H9 (cell line): ENCODE data around the gene VAV2. TPM values are rescaled to one million over a fixed set of nuclear protein-coding genes. Genes with fewer than 3 reads are reported as not detected.

ENCODE experiments used
- DNase-seq: peaks from one replicate; pipeline ENCODE4 v3.0.0-alpha.2; 2017
- H2AFZ ChIP-seq: one replicate; pipeline ENCODE4 v1.6.1; 2013; ENCODE audit warnings: mild to moderate bottlenecking, low read length, control low read depth, moderate library complexity
- H2AK5ac ChIP-seq: 2 replicates; pipeline ENCODE4 v1.6.1; 2013; ENCODE audit warnings: low read length, control low read depth, mixed read lengths; ENCODE audit not compliant: insufficient read length
- H2BK120ac ChIP-seq: one replicate; pipeline ENCODE4 v1.6.1; 2013; ENCODE audit warnings: low read depth, mild to moderate bottlenecking, low read length, control low read depth, inconsistent platforms; ENCODE audit not compliant: poor library complexity, severe bottlenecking
- H2BK12ac ChIP-seq: 2 replicates; pipeline ENCODE4 v1.6.1; 2013; ENCODE audit warnings: low read length, control low read depth, mixed read lengths, low read depth; ENCODE audit not compliant: insufficient read length
- H2BK15ac ChIP-seq: 2 replicates; pipeline ENCODE4 v1.6.1; 2013; ENCODE audit warnings: low read depth, low read length, control low read depth
- H2BK20ac ChIP-seq: one replicate; pipeline ENCODE4 v1.6.1; 2013; ENCODE audit warnings: low read depth, mild to moderate bottlenecking, low read length, control low read depth, inconsistent platforms; ENCODE audit not compliant: poor library complexity, severe bottlenecking
- H2BK5ac ChIP-seq: 2 replicates; pipeline ENCODE4 v1.6.1; 2013; ENCODE audit warnings: low read length, control low read depth, mixed read lengths; ENCODE audit not compliant: insufficient read length
- H3K14ac ChIP-seq: 2 replicates; pipeline ENCODE4 v1.6.1; 2013; ENCODE audit warnings: low read length, control low read depth; ENCODE audit not compliant: insufficient read depth
- H3K18ac ChIP-seq: 2 replicates; pipeline ENCODE4 v1.6.1; 2013; ENCODE audit warnings: low read depth, mild to moderate bottlenecking, mixed read lengths, low read length, control low read depth; ENCODE audit not compliant: insufficient read length
- H3K23ac ChIP-seq: 2 replicates; pipeline ENCODE4 v1.6.1; 2013; ENCODE audit warnings: low read length, control low read depth, mixed read lengths, low read depth; ENCODE audit not compliant: insufficient read length
- H3K23me2 ChIP-seq: 2 replicates; pipeline ENCODE4 v1.6.1; 2013; ENCODE audit warnings: low read depth, mild to moderate bottlenecking, mixed read lengths, low read length, control low read depth; ENCODE audit not compliant: insufficient read length, poor library complexity, severe bottlenecking
- H3K27ac ChIP-seq: 2 replicates; pipeline ENCODE4 v1.5.1; 2013; ENCODE audit warnings: low read length, control low read depth, mixed read lengths, low read depth; ENCODE audit not compliant: insufficient read length
- H3K27me3 ChIP-seq: 2 replicates; pipeline ENCODE4 v1.6.1; 2013; ENCODE audit warnings: low read length, control low read depth, inconsistent platforms; ENCODE audit not compliant: insufficient read depth
- H3K4ac ChIP-seq: 2 replicates; pipeline ENCODE4 v1.6.1; 2013; ENCODE audit warnings: low read depth, mild to moderate bottlenecking, control low read depth, inconsistent platforms, low read length, moderate library complexity
- H3K4me1 ChIP-seq: 2 replicates; pipeline ENCODE4 v1.6.1; 2013; ENCODE audit warnings: low read length, control low read depth, inconsistent platforms; ENCODE audit not compliant: insufficient read depth
- H3K4me2 ChIP-seq: 2 replicates; pipeline ENCODE4 v1.6.1; 2013; ENCODE audit warnings: low read length, control low read depth, mixed read lengths; ENCODE audit not compliant: insufficient read length, insufficient read depth
- H3K56ac ChIP-seq: 2 replicates; pipeline ENCODE4 v1.6.1; 2013; ENCODE audit warnings: low read depth, mild to moderate bottlenecking, mixed read lengths, low read length, control low read depth; ENCODE audit not compliant: insufficient read length
- H3K79me1 ChIP-seq: 2 replicates; pipeline ENCODE4 v1.6.1; 2013; ENCODE audit warnings: low read depth, mild to moderate bottlenecking, moderate library complexity, low read length, control low read depth, inconsistent platforms; ENCODE audit not compliant: insufficient read depth, poor library complexity, severe bottlenecking
- H3K79me2 ChIP-seq: 2 replicates; pipeline ENCODE4 v1.6.1; 2013; ENCODE audit warnings: low read length, control low read depth, inconsistent platforms; ENCODE audit not compliant: insufficient read depth
- H3K9ac ChIP-seq: 2 replicates; pipeline ENCODE4 v1.6.1; 2013; ENCODE audit warnings: low read length, control low read depth, mixed read lengths; ENCODE audit not compliant: insufficient read length; ENCODE audit errors: extremely low read depth
- H3K9me3 ChIP-seq: one replicate; pipeline ENCODE4 v1.6.1; 2013; ENCODE audit warnings: low read depth, low read length, inconsistent platforms; ENCODE audit not compliant: control insufficient read depth
- H3T11ph ChIP-seq: one replicate; pipeline ENCODE4 v1.6.1; 2013; ENCODE audit warnings: mild to moderate bottlenecking, low read length, control low read depth, inconsistent platforms
- H4K20me1 ChIP-seq: one replicate; pipeline ENCODE4 v1.6.1; 2013; ENCODE audit not compliant: control insufficient read depth, insufficient read length, insufficient read depth
- H4K5ac ChIP-seq: 2 replicates; pipeline ENCODE4 v1.6.1; 2013; ENCODE audit warnings: low read depth, mild to moderate bottlenecking, mixed read lengths, low read length, control low read depth; ENCODE audit not compliant: insufficient read length
- H4K8ac ChIP-seq: replicated peaks from 2 replicates; pipeline ENCODE4 v1.6.1; 2013; ENCODE audit warnings: low read length, control low read depth, mixed read lengths, low read depth; ENCODE audit not compliant: insufficient read length
- H4K91ac ChIP-seq: 2 replicates; pipeline ENCODE4 v1.6.1; 2013; ENCODE audit warnings: low read depth, mild to moderate bottlenecking, moderate library complexity, mixed read lengths, low read length, control low read depth; ENCODE audit not compliant: insufficient read length
- H3K27ac Mint-ChIP-seq, 3 experiments: 2 replicates in 2 of 3; 3 replicates in 1 of 3; pipeline ENCODE4 v1.8.0; 2020 to 2021; ENCODE audit warnings: mixed read lengths in 3 of 3, mild to moderate bottlenecking in 1 of 3, moderate library complexity in 1 of 3
- H3K27me3 Mint-ChIP-seq: 2 replicates; pipeline ENCODE4 v1.8.0; 2021; ENCODE audit warnings: low read depth, mild to moderate bottlenecking, moderate library complexity, mixed read lengths
- H3K36me3 Mint-ChIP-seq, 3 experiments: 2 replicates in 2 of 3; 3 replicates in 1 of 3; pipeline ENCODE4 v1.8.0; 2020 to 2021; ENCODE audit warnings: low read depth in 3 of 3, mixed read lengths in 3 of 3; ENCODE audit not compliant: insufficient read depth in 1 of 3
- H3K4me1 Mint-ChIP-seq, 2 experiments: 2 replicates each; pipeline ENCODE4 v1.8.0; 2020; ENCODE audit warnings: mixed read lengths in 2 of 2
- H3K4me3 Mint-ChIP-seq, 2 experiments: 2 replicates in 1 of 2; 3 replicates in 1 of 2; pipeline ENCODE4 v1.8.0; 2020 to 2021; ENCODE audit warnings: mild to moderate bottlenecking in 2 of 2, mixed read lengths in 2 of 2, moderate library complexity in 1 of 2
- H3K9me3 Mint-ChIP-seq, 2 experiments: 2 replicates in 1 of 2; 3 replicates in 1 of 2; pipeline ENCODE4 v1.8.0; 2020; ENCODE audit warnings: mild to moderate bottlenecking in 2 of 2, mixed read lengths in 2 of 2, moderate library complexity in 1 of 2
- WGBS: extraction: QIAGEN DNeasy Blood & Tissue Kit; methylation state at CpG from one replicate; pipeline ENCODE4 v1.1.7; 2013; ENCODE audit warnings: missing lambda C conversion rate, low lambda C conversion rate, mixed read lengths; ENCODE audit not compliant: insufficient read length; ENCODE audit errors: extremely low coverage; 5-methylcytosine and 5-hydroxymethylcytosine counted together
- total RNA-seq: library from RNA; stranded (reverse); gene quantifications from 2 replicates; pipeline ENCODE4 v1.2.1, GENCODE V29; 2021
- TF ChIP-seq, protein P1 (sequence below): fragments of 200-600 bp; sonication (generic); conservative IDR thresholded peaks from 3 replicates; pipeline ENCODE4 v1.8.0; 2021; ENCODE audit warnings: antibody characterized with exemption, mild to moderate bottlenecking

Gene VAV2
- total RNA-seq, 1 experiment from 2014 or later: 58.7 TPM

- Histone ChIP-seq H2BK5ac (no peak overlapping the region), H3T11ph (no peak overlapping the region), H2BK20ac (no peak overlapping the region), H4K20me1 (no peaks in the 10 kb centered on the region), H2BK12ac (no peak overlapping the region), H3K4me1 (no peaks in the 10 kb centered on the region), H2AK5ac (no peak overlapping the region), H3K56ac (no peak overlapping the region), H3K79me1 (no peaks in the 10 kb centered on the region), H4K8ac (no peak overlapping the region), H3K9me3 (no peaks in the 10 kb centered on the region), H2BK120ac (no peak overlapping the region), H3K23me2 (no peaks in the 10 kb centered on the region), H3K23ac (no peak overlapping the region), H3K14ac (no peak overlapping the region), H3K18ac (no peak overlapping the region), H3K9ac (no peak overlapping the region), H3K27ac (no peak overlapping the region), H4K91ac (no peak overlapping the region), H3K4me2 (no peak overlapping the region), H3K79me2 (peaks cover 4% of the 10 kb centered on the region; the same call in 1 of the 2 replicates), H2BK15ac (no peak overlapping the region), H3K27me3 (no peaks in the 10 kb centered on the region), H2AFZ (no peak overlapping the region), H4K5ac (no peak overlapping the region), H3K4ac (no peak overlapping the region)
- Mint-ChIP-seq H3K27me3 (no peaks in the 10 kb centered on the region; the same call in 1 of the 2 replicates), H3K36me3 (peaks cover 4 to 26% (median 24%) of the 10 kb centered on the region in 3 experiments; a peak in 6 of 7 replicates), H3K4me1 (peaks cover 7 to 13% of the 10 kb centered on the region in 2 experiments), H3K9me3 (peaks cover 0 to 3% of the 10 kb centered on the region in 2 experiments; a peak in 1 of 5 replicates), H3K4me3 (no peak overlapping the region; a peak in 1 of 5 replicates), H3K27ac (peak overlapping the region in 2 of 3 experiments; percentile 16 to 50; a peak in 2 of 7 replicates)
- DNase-seq: no peak
- TF ChIP-seq, protein P1, sequence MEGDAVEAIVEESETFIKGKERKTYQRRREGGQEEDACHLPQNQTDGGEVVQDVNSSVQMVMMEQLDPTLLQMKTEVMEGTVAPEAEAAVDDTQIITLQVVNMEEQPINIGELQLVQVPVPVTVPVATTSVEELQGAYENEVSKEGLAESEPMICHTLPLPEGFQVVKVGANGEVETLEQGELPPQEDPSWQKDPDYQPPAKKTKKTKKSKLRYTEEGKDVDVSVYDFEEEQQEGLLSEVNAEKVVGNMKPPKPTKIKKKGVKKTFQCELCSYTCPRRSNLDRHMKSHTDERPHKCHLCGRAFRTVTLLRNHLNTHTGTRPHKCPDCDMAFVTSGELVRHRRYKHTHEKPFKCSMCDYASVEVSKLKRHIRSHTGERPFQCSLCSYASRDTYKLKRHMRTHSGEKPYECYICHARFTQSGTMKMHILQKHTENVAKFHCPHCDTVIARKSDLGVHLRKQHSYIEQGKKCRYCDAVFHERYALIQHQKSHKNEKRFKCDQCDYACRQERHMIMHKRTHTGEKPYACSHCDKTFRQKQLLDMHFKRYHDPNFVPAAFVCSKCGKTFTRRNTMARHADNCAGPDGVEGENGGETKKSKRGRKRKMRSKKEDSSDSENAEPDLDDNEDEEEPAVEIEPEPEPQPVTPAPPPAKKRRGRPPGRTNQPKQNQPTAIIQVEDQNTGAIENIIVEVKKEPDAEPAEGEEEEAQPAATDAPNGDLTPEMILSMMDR: no peak
- WGBS: no CpG with 5 or more reads among the region's 14 CpGs
Measured at GRCh38 chr9:133928248-133928764, 63.8 kb downstream of the VAV2 start.
